ENCODE results near the gene IGBP1. TPM values are rescaled to one million over a fixed set of nuclear protein-coding genes. Genes with fewer than 3 reads are reported as not detected.

IGBP1 gene
- total RNA-seq, 2 donors from 2014 or later = 54.0 to 56.1 TPM

DNA sequence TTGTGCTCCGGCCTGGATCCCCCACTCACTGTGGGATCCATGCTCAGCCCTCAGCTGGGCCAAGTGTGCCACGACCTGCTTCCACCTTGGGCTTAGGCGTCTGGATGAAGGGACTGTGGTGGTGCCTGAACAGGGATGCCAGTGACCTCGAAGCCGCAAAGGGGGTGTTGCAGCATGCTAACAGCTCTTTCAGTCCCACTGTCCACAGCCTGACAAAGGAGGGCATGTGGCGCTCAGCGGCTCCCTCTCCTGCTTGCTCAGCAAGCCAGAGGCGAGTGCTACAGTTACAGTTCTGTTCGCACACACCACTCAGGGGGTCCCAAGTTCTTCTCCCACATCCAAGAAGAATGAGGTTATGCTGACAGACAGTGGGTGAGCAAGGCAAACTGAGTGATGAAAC is 5.2 kb upstream of the IGBP1 start:
- no peak for ATAC-seq

DNA sequence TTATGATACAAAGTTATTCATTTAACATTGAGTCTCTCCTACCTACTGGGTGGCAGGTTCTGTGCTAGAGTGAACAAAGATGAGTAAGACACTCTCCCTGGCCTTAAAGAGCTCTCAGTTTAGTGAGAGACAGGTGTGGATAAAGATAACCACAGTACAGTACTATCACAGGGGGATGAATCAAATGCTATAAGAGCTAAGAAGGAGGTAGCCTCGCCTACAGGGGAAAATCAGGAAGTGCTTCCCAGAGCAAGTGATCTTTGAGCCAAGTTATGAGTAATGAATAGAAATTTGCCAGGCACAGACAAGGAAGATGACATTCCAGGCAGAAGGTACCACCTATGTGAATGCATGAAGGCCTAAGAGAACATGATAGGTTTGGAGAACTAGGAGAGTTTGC is 3.4 kb upstream of the IGBP1 start:
- DNase-seq (no peak), ATAC-seq (no peak)
- Mint-ChIP-seq H3K27me3 (no peaks in the 10 kb centered on the region), H3K36me3 (ENCODE audit: low read depth) (no peaks in the 10 kb centered on the region), H3K4me3 (no peak overlapping the region), H3K27ac (no peak overlapping the region), H3K4me1 (peaks cover 7% of the 10 kb centered on the region)
- no peaks in the 10 kb centered on the region for H3K9me3 ChIP-seq (ENCODE audit: control insufficient read depth, low read length, poor library complexity, severe bottlenecking)

More for the DNA sequence above, 5.2 kb upstream of the IGBP1 start:
- Mint-ChIP-seq H3K4me1 (peaks cover 7% of the 10 kb centered on the region), H3K36me3 (ENCODE audit: low read depth) (no peaks in the 10 kb centered on the region), H3K27ac (no peak overlapping the region), H3K4me3 (no peak overlapping the region), H3K27me3 (no peaks in the 10 kb centered on the region)
- no peak for DNase-seq
- no peaks in the 10 kb centered on the region for H3K9me3 ChIP-seq (ENCODE audit: control insufficient read depth, low read length, poor library complexity, severe bottlenecking)

DNA sequence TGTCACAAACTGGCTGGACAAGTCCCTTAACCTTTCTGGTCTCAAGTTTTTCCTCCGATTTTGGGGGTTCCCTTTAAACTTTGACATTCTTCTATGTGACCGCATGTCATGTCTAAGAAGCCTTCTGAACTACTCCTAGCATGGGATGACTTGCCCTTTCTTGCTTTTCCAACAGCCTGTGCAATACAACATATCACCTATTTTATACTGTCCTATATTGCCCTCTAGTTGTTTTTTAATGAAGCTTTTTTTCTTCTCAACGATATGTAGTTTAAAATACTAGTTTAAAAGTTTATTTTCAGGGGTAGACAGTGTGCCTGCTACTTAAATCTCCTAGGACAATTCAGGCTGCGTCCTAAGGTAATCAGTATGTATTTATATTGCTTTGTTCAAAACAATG is 1.0 kb upstream of the IGBP1 start:
- no peak for DNase-seq
- no peaks in the 10 kb centered on the region for H3K9me3 ChIP-seq (ENCODE audit: control insufficient read depth, low read length, poor library complexity, severe bottlenecking)
- H3K36me3 Mint-ChIP-seq (ENCODE audit: low read depth) = no peaks in the 10 kb centered on the region
- peaks cover 19% of the 10 kb centered on the region for H3K4me1 Mint-ChIP-seq
- ATAC-seq = no peak
- H3K27ac Mint-ChIP-seq = peak overlapping the region; percentile 95
- no peaks in the 10 kb centered on the region for H3K27me3 Mint-ChIP-seq
- H3K4me3 Mint-ChIP-seq = no peak overlapping the region

DNA sequence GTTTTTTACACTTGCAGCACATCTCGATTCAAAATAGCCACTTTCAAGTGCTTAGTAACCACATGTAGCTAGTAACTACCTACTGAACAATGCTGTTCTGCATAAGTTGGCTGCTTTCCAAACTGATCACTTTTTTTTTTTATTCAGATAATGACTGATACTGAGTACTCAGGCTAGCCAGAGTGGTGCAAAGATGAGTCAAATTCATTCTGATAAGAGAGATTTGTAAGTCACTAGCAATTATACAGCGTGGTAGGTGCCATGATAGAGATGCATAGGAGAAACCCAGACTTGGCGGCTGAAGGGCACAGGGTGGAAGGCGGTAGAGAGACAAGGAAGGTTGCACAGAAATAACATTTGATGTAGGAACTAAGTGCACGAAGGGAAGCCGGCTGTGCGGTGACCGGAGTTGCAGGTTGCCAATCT is 357 bp upstream of the IGBP1 start:
- peak overlapping the region; percentile 96 for H3K4me3 Mint-ChIP-seq
- no peaks in the 10 kb centered on the region for H3K27me3 Mint-ChIP-seq
- H3K27ac Mint-ChIP-seq = peak overlapping the region; percentile 95
- no peaks in the 10 kb centered on the region for H3K9me3 ChIP-seq (ENCODE audit: control insufficient read depth, low read length, poor library complexity, severe bottlenecking)
- ATAC-seq (peak; percentile 28), DNase-seq (no peak)
- peaks cover 23% of the 10 kb centered on the region for H3K4me1 Mint-ChIP-seq
- H3K36me3 Mint-ChIP-seq (ENCODE audit: low read depth) = no peaks in the 10 kb centered on the region

DNA sequence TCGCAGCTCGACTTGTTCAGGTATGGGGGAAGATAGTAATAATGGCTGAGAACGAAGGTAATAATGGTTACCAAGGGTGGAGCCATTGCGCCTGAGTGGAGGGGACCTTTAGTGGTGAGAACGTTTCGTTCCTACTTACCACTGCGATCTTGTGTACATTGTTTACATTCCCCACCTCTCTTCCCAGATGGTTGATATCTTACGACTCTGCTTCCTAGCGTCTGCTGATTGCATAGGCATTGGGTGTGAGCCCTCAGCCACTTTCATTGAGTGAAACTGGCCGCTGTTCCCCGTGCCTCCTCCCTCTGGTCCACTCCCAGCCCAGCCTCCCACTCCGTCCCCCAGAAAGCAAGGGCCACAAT is 850 bp downstream of the IGBP1 start:
- H3K4me1 Mint-ChIP-seq = peaks cover 20% of the 10 kb centered on the region
- no peaks in the 10 kb centered on the region for H3K36me3 Mint-ChIP-seq (ENCODE audit: low read depth)
- DNase-seq (no peak), ATAC-seq (peak; percentile 35)
- H3K4me3 Mint-ChIP-seq = peak overlapping the region; percentile 96
- H3K9me3 ChIP-seq (ENCODE audit: control insufficient read depth, low read length, poor library complexity, severe bottlenecking) = no peaks in the 10 kb centered on the region
- H3K27me3 Mint-ChIP-seq = no peaks in the 10 kb centered on the region
- H3K27ac Mint-ChIP-seq = peak overlapping the region; percentile 95

DNA sequence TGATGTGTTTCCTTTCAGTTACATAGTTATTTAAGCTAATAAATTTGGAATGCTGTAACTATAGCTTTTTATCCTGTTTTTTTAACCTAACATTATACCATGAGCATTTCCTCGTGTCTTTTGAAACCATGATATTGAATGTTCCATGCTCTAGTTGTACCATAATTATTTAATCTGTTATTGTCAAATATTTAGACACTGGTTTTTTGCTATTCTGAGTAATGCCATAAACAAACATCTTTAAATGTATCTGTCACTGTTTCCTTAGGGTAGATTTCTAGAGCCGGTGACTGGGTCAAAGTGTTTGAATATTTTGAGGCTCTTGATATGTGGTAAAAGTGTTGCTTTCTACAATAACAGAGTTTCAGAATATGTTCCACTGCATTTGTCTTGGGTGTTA is 5.4 kb downstream of the IGBP1 start:
- ATAC-seq (no peak), DNase-seq (no peak)
- no peaks in the 10 kb centered on the region for H3K27me3 Mint-ChIP-seq
- H3K4me1 Mint-ChIP-seq = peaks cover 29% of the 10 kb centered on the region
- no peaks in the 10 kb centered on the region for H3K9me3 ChIP-seq (ENCODE audit: control insufficient read depth, low read length, poor library complexity, severe bottlenecking)
- H3K4me3 Mint-ChIP-seq = no peak overlapping the region
- peaks cover 6% of the 10 kb centered on the region for H3K36me3 Mint-ChIP-seq (ENCODE audit: low read depth)
- H3K27ac Mint-ChIP-seq = no peak overlapping the region

DNA sequence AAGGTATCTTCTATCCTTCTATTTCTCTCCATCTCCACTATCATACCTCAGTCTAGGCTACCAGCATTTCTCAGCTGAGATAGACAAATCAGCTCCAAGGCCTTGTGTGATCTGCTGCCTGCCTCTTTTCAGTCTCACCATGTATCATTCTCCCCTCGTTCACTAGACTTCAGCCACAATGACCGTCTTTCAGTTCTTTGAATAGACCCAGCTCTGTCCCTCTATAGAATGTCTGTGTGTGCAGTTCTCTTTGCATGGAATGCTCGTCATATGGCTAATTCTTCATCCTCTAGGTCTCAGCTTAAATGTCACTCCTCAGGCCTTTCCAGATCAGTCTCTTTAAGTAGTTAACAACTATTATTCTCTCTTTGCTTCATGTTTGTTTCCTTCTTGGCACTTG is 6.5 kb downstream of the IGBP1 start:
- H3K27me3 Mint-ChIP-seq = no peaks in the 10 kb centered on the region
- H3K9me3 ChIP-seq (ENCODE audit: control insufficient read depth, low read length, poor library complexity, severe bottlenecking) = no peaks in the 10 kb centered on the region
- peaks cover 29% of the 10 kb centered on the region for H3K4me1 Mint-ChIP-seq
- H3K27ac Mint-ChIP-seq = peak overlapping the region; percentile 51
- ATAC-seq (no peak), DNase-seq (no peak)
- H3K4me3 Mint-ChIP-seq = peak overlapping the region; percentile 68
- H3K36me3 Mint-ChIP-seq (ENCODE audit: low read depth) = peaks cover 6% of the 10 kb centered on the region

DNA sequence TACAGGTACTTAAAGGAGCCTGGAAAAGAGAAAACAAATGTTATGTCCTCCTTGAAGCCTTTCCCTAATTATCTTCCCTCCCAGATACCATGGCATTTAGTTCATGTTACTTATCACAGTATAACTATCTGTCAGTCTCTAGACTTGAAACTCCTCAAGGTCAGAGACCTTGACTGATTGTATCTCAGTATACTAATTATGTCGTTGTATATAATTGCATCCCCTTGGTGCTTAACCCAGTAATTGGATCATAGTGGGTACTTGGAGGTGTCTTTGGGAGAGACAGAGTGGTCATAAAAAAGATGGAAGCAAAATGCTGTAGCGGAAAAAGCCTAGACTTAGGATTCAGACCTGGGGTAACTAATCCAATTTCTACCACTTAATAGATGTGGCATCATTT is 8.1 kb downstream of the IGBP1 start:
- no peaks in the 10 kb centered on the region for H3K27me3 Mint-ChIP-seq
- ATAC-seq (no peak), DNase-seq (no peak)
- H3K4me1 Mint-ChIP-seq = peaks cover 26% of the 10 kb centered on the region
- H3K4me3 Mint-ChIP-seq = no peak overlapping the region
- peaks cover 6% of the 10 kb centered on the region for H3K36me3 Mint-ChIP-seq (ENCODE audit: low read depth)
- H3K27ac Mint-ChIP-seq = no peak overlapping the region
- H3K9me3 ChIP-seq (ENCODE audit: control insufficient read depth, low read length, poor library complexity, severe bottlenecking) = no peaks in the 10 kb centered on the region

DNA sequence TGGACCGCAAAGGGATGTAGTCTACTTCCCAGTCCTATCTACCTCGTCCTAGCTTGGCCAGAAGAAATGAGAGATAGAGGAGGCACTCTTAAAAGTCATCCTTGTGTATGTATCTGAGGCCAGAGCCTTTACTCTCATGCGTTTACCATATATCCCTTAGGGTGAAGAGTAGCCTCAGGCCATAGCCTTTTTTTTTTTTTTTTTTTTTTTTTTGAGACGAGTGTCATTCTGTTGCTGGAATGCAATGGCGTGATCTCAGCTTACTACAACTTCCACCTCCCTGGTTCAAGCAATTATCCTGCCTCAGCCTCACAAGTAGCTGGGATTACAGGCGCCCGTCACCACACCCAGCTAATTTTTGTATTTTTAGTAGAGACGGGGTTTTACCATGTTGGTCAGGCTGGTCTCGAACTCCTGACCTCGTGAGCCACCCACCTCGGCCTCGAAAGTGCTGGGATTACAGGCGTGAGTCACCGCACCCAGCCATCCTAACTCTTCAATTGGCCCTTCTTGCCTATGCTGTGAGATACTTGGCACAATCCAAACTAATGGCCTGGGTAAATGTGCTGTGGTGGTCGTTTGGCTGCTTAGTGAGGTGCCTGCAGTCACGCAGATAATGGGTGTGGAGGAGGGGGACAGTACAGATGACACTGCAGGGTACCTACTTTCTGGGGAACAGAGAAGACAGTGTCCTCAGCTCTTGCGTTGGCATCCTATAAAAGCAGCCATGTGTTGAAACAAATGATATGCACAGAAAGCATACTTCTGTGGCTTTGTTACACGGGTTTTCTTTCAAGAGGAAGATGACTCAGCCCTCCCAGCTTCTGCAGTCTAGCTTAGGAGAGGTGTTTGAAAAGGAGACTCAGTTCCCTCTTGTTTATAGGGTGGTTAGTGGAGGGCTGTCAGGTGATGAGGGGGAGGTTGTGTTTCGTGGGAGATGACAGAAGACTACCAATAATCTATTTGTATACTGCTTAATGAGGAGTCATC is 33.6 kb downstream of the IGBP1 start:
- H3K9me3 ChIP-seq (ENCODE audit: control insufficient read depth, low read length, poor library complexity, severe bottlenecking) = no peaks in the 10 kb centered on the region
- Mint-ChIP-seq H3K27me3 (no peaks in the 10 kb centered on the region), H3K4me1 (no peaks in the 10 kb centered on the region), H3K4me3 (no peak overlapping the region), H3K27ac (no peak overlapping the region), H3K36me3 (ENCODE audit: low read depth) (peaks cover 2% of the 10 kb centered on the region)
- no peak for ATAC-seq
- no peak for DNase-seq

DNA sequence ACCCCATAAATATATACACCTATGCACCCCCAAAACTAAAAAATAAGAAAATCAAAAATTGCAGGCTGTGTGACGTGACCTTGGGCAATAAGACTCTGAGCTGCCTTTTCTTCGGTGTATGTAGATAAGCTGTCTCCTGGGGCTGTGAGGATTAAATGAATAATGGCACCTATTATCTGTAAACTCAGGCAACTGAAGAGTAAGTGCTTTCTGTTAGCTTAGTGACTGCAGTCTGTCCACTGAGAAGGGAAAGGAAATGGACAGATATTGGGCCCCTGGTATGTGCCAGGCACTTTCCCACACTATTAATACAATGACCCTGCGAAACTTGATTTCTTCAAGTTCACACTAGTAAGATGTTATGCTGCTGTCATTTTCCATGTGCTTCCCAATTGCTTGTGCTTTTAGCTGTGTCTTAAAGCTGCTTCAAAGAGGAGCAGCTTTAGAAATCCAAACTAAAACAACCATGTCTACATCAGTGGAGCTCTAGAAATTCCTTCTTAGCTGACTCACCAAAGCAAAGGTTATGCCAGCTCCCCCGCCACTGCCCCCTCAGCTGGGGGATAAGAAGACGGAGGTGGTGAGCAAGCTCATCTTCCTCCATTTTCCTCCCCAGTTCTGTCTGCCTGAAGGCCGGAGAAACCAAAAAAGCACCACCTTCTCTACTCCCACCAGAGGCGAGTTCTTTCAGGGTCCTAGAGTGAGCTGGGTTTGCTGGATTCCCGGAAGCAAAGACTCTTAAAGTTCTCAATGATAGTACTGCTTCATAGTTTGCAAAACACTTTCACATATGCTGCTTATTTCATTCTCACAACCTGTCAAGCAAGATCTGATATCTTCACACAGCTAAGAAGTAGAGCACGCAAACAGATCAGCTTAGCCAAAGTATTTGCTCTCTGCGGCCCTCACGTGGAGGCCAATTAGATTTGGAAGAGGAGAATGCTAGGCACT is 35.3 kb downstream of the IGBP1 start:
- DNase-seq = no peak
- H3K4me3 Mint-ChIP-seq = no peak overlapping the region
- peak overlapping the region; percentile 54 for H3K27ac Mint-ChIP-seq
- peaks cover 2% of the 10 kb centered on the region for H3K36me3 Mint-ChIP-seq (ENCODE audit: low read depth)
- H3K27me3 Mint-ChIP-seq = no peaks in the 10 kb centered on the region
- H3K4me1 Mint-ChIP-seq = no peaks in the 10 kb centered on the region
- ATAC-seq = no peak
- H3K9me3 ChIP-seq (ENCODE audit: control insufficient read depth, low read length, poor library complexity, severe bottlenecking) = no peaks in the 10 kb centered on the region

DNA sequence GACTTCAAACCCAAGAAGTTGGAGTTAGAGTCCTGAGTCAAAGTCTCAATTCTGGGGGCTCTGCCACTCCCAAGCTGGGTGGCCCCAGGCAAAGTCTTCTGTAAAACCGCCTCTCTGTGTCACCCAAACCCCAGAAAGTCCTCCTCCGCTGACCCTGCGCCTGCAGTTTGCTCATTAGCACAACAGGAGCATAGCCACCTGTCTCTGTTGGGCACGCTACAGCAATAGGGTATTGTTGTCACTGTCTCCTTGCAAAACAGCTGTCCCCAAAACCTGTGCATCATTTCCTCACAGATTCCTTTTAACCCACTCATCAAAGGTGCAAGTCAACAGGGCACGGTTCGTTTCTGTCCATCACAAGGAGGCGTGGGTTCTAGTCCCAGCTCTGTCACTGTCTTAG is 36.0 kb downstream of the IGBP1 start:
- Mint-ChIP-seq H3K27ac (peak overlapping the region; percentile 54), H3K27me3 (no peaks in the 10 kb centered on the region), H3K4me1 (no peaks in the 10 kb centered on the region), H3K4me3 (no peak overlapping the region), H3K36me3 (ENCODE audit: low read depth) (peaks cover 2% of the 10 kb centered on the region)
- DNase-seq (no peak), ATAC-seq (no peak)
- H3K9me3 ChIP-seq (ENCODE audit: control insufficient read depth, low read length, poor library complexity, severe bottlenecking) = no peaks in the 10 kb centered on the region

DNA sequence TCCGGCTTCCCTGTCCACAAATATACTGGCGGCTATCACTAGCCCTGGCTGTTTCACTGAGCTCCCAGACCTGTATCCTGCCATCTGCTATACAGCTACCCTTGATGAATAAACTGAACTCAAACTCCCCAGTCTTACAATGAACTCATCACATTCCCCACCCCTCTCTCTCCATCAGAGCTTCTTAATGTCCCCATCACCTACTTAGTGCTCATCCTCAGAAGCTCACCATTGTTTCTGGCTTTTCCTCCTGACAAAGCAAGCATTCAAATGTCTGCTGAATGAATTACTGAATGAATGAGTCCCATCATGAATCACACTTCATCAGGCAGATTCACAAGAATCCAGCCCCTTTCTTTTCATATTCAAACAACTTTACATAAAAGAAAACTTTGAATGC is 38.4 kb downstream of the IGBP1 start:
- Mint-ChIP-seq H3K27ac (no peak overlapping the region), H3K4me1 (no peaks in the 10 kb centered on the region), H3K36me3 (ENCODE audit: low read depth) (no peaks in the 10 kb centered on the region), H3K27me3 (no peaks in the 10 kb centered on the region), H3K4me3 (no peak overlapping the region)
- DNase-seq = no peak
- no peaks in the 10 kb centered on the region for H3K9me3 ChIP-seq (ENCODE audit: control insufficient read depth, low read length, poor library complexity, severe bottlenecking)
- no peak for ATAC-seq

DNA sequence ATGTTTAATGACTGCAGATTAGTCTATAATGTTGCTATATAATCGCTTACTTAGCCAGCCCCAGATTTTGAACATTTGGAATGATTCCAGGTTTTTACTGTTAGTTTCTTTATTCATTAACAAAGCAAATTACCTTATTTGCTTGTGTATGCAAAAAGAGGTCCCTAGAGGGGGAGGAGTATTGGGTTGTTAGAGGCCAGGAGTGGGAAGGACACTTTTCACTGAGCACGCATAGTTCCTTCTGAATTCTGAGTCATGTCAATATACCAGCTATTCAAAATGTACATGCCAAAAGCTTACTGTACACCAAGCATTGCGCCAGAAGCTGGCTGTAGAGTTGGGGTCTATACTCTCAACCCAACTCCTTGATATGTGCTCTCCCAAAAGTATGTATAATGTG is 39.0 kb downstream of the IGBP1 start:
- no peak overlapping the region for H3K27ac Mint-ChIP-seq
- ATAC-seq (no peak), DNase-seq (no peak)
- no peaks in the 10 kb centered on the region for H3K9me3 ChIP-seq (ENCODE audit: control insufficient read depth, low read length, poor library complexity, severe bottlenecking)
- H3K36me3 Mint-ChIP-seq (ENCODE audit: low read depth) = no peaks in the 10 kb centered on the region
- H3K4me1 Mint-ChIP-seq = no peaks in the 10 kb centered on the region
- no peaks in the 10 kb centered on the region for H3K27me3 Mint-ChIP-seq
- H3K4me3 Mint-ChIP-seq = no peak overlapping the region

Data from T-helper 17 cell (primary cell).